GM13976 (cell line): ENCODE data around the gene PICK1.

ENCODE experiments used
- DNase-seq: peaks from one replicate; pipeline ENCODE4 v3.0.0; 2012; ENCODE audit warnings: low spot score
- in situ Hi-C: fragments of 300-500 bp; cut with MboI; formaldehyde crosslinking; loops from one replicate; pipeline ENCODE4 v1.12.0; 2022; ENCODE audit warnings: low sequenced_read_pairs, mixed read lengths, inconsistent platforms; ENCODE audit not compliant: unreplicated experiment
- TF ChIP-seq, protein P1 (sequence below): IDR thresholded peaks from 2 replicates; pipeline ENCODE4 v1.5.1; 2012; ENCODE audit warnings: borderline replicate concordance, mild to moderate bottlenecking; ENCODE audit not compliant: insufficient read depth; ENCODE audit errors: extremely low read depth, missing control alignments, control extremely low read depth

PICK1 gene

GRCh38 chr22:38085501-38085900 lies 28.3 kb downstream of the PICK1 start:
- in situ Hi-C loops: no loop called here
- TF ChIP-seq, protein P1, sequence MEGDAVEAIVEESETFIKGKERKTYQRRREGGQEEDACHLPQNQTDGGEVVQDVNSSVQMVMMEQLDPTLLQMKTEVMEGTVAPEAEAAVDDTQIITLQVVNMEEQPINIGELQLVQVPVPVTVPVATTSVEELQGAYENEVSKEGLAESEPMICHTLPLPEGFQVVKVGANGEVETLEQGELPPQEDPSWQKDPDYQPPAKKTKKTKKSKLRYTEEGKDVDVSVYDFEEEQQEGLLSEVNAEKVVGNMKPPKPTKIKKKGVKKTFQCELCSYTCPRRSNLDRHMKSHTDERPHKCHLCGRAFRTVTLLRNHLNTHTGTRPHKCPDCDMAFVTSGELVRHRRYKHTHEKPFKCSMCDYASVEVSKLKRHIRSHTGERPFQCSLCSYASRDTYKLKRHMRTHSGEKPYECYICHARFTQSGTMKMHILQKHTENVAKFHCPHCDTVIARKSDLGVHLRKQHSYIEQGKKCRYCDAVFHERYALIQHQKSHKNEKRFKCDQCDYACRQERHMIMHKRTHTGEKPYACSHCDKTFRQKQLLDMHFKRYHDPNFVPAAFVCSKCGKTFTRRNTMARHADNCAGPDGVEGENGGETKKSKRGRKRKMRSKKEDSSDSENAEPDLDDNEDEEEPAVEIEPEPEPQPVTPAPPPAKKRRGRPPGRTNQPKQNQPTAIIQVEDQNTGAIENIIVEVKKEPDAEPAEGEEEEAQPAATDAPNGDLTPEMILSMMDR: no peak

GRCh38 chr22:38086001-38086845 lies 29.0 kb downstream of the PICK1 start:
- in situ Hi-C loops: no loop called here
- TF ChIP-seq, protein P1: no peak
- no peak for DNase-seq

More at GRCh38 chr22:38085501-38085900, 28.3 kb downstream of the PICK1 start:
- no peak for DNase-seq

GRCh38 chr22:38086942-38087341 lies 29.7 kb downstream of the PICK1 start:
- TF ChIP-seq, protein P1: no peak
- in situ Hi-C loops: no loop called here
- DNase-seq: no peak

- in situ Hi-C loops: no loop called here
- DNase-seq: no peak
- TF ChIP-seq, protein P1: no peak
Observed at GRCh38 chr22:38087855-38088254, 30.7 kb downstream of the PICK1 start.

- no peak for DNase-seq
- TF ChIP-seq, protein P1: no peak
- in situ Hi-C loops: no loop called here
Observed at GRCh38 chr22:38088629-38089473, 31.6 kb downstream of the PICK1 start.

GRCh38 chr22:38089474-38089851 lies 32.3 kb downstream of the PICK1 start:
- TF ChIP-seq, protein P1: no peak
- no peak for DNase-seq
- in situ Hi-C loops: no loop called here
